CD4-positive, alpha-beta T cell treated with Interleukin-17A for 4 hours (primary cell): Measurements from ENCODE around the gene USP2.
"Not testable (repeated sequence)": the region's sequence is repeated elsewhere in the genome, so short reads cannot be mapped to it uniquely, and the experiment has no call there.

Experiments used
- DNase-seq: peaks from one replicate; pipeline ENCODE4 v3.0.0-alpha.2; 2020; ENCODE audit warnings: mixed read lengths

Gene USP2

GRCh38 chr11:119412072-119412471 is 30.6 kb upstream of the USP2 start:
- DNase-seq = no peak

GRCh38 chr11:119410501-119410900 is 29.0 kb upstream of the USP2 start:
- DNase-seq = no peak

DNA sequence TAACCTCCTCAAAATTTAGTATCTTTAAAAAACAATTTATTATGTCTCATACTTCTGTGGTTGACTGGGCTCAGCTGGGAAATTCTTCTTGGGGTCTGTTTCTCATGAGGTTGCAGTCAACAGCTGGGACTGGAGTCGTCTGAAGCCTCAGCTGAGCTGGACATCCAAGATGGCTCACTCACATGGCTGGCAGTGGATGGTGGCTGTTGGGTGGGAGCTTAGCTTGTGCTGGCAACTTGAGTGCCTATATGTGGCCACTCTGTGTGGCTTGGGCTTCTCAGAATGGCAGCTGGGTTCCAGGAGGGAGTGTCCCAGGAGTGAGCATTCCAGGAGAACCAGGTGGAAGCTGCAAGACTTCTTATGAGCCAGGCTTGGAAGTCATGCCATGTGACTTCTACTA is 28.2 kb upstream of the USP2 start:
- no peak for DNase-seq

GRCh38 chr11:119406005-119406404 is 24.5 kb upstream of the USP2 start:
- DNase-seq = no peak

DNA sequence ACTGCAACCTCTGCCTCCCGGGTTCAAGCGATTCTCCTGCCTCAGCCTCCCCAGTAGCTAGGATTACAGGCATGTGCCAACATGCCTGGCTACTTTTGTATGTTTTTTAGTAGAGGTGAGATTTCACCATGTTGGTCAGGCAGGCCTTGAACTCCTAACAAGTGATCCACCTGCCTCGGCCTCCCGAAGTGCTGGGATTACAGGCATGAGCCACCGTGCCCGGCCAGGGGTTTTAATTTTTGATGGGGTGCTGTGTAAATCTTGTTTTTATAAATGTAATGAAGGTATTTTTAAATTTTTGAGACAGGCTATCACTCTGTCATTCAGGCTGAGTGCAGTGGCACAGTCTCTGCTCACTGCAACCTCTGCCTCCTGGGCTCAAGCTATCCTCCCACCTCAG is 24.0 kb upstream of the USP2 start:
- not testable (repeated sequence) for DNase-seq

- DNase-seq = no peak
These were observed 23.4 kb upstream of the USP2 start for GRCh38 chr11:119404872-119405271.

GRCh38 chr11:119403021-119403420 is 21.5 kb upstream of the USP2 start:
- DNase-seq = no peak

DNA sequence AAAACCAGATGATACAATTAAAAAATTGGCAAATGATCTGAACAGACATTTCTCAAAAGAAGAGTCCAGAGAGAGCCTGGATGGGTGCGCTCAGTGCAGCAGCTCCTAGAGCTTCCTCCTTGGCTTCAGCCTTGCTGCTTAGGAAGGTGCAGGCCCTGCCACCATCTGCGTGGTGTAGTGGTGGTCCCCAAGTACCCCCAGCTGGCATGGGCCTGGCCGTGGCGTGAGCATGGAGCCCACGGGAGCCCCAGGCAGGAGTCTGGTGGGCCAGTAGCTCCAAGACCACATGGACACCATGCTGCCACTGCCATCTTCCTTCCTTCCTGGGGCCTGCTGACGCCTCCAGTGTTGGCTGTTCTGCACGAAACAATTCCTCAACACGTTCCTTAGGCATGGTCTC is 21.0 kb upstream of the USP2 start:
- DNase-seq = no peak

DNA sequence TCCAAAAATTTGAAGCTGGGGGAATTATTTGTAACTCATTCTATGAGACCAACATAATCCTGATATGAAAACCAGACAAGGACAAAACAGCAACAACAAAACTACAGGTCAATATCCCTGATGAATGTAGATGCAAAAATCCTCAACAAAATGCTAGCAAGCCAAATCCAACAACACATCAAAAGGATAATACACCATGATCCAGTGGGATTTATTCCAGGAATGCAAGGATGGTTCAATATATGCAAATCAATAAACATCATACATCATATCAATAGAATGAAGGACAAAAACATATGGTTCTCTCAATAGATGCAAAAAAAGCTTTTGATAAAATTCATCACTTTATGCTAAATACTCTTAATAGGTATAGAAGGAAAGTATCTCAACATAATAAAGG is 19.4 kb upstream of the USP2 start:
- DNase-seq = no peak

GRCh38 chr11:119397740-119398139 is 16.2 kb upstream of the USP2 start:
- no peak for DNase-seq

- DNase-seq = no peak
These were observed 15.3 kb upstream of the USP2 start for GRCh38 chr11:119396835-119397234.

DNA sequence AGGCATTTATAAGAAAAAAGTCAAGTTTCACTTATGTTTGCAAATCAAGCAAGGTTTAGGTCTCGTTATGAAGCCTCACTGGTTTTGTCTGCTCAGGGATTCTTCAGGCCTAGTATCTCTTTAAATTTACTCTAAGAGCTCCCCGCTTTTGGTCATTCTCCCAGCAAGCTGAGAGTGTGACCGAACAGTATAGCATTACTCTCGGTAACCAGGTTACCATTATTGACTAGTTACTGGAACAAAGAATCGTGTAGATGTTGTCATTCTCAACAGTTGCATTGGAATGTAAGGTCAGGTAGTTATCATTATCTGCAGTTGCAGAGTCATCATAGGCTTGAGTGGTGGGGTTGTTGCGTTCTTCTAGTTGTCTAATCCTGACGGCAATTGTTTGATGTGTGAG is 9.8 kb upstream of the USP2 start:
- no peak for DNase-seq

DNA sequence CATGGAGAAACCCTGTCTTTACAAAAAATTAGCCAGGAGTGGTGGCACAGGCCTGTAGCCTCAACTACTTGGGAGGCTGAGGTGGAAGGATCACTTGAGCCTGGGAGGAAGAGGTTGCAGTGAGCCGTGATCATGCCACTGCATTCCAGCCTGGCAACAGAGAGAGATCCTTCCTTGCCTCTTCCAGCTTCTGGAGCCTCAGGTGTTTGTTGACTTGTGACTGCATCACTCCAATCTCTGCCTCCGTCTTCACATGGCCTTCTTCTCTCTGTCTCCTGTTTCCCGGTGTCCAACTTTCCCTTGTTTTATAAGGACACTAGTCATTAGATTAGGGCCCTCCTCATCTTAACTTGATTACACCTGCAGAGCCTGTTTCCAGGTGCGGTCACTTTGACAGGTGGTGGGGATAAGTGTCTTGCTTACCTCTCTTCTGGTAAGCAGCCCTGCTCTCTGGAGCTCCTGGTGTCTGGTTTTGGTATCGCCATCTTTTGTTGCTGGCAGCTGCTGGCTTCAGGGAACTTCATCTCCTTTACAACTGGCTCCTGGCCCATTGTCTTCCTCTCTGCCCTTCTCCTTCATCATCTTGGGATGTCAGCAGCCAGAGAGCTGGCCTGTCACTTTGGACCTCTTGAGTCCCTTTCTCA is 8.2 kb upstream of the USP2 start:
- no peak for DNase-seq

DNA sequence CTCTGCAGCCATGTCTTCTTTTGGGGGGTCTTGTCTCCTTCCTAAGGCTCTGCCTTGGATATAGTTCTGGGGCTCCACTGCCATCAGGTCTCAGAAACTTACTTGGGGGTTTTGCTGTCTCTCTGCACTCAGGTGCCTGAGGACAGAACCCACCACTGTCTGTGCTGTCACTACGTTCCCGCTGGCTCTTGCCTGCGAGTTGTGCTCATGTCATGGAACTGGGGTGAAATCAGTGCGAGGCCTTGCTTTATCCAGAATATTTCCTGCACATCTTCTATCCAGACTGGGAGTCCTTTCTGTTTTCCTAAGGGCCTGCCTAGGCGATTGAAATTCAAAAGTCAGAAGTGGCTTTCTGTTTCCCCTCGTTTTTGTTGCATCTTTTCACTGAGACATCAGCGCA is 6.6 kb upstream of the USP2 start:
- no peak for DNase-seq

GRCh38 chr11:119384332-119384731 is 2.8 kb upstream of the USP2 start:
- DNase-seq = no peak

GRCh38 chr11:119382513-119382912 is 1.0 kb upstream of the USP2 start:
- not testable (repeated sequence) for DNase-seq

DNA sequence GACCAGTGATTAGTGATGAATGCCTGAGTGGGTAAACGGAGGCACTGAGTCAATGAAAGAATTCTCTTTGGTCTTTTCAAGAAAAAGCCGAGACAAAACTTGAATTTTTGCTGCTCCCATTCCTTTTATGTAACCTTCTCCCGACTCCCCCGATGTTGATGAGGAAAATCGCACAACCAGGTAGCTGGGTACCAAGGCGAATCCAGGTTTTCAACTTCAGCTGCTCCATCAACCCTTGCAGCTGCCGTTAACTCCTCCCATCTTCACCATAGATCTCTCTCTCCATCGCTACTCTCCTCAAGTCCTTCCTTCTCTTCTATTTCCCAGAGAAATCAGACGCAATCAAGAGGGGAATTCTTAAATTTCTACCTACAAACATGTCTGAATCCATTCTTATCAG is 611 bp upstream of the USP2 start:
- DNase-seq = no peak

GRCh38 chr11:119380827-119381180 is 686 bp downstream of the USP2 start:
- no peak for DNase-seq

DNA sequence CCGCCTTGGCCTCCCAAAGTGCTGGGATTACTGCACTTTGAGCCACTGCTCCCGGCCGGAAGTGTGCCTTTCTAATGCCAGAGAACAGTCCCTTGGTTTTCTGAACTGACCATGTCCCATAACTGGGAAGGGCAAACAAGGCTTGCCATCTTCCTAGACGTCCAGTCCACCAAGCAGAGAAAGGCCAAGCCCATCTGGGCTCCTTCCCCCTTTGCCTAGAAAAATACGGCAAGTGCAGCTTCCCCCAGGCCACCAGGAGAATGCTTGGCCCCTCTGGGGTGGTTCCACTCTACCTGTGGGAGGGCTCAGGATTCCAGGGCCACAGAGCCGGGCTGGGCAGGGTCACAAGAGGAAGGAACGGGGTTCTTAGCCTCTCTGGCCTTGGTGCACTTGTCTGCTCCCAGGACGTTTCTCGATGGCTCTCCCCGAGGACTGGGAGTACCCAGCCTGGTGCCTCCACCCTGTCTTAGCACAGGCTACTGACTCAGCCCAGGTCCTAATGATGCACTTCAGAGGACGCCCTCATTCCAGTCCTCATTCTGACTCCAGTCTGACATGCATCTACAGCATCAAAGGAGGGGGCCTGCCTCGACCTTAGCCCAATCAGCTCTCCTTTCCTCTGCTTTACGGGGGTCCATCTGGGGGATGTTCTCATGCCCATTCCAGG is 1.2 kb downstream of the USP2 start:
- DNase-seq = no peak

DNA sequence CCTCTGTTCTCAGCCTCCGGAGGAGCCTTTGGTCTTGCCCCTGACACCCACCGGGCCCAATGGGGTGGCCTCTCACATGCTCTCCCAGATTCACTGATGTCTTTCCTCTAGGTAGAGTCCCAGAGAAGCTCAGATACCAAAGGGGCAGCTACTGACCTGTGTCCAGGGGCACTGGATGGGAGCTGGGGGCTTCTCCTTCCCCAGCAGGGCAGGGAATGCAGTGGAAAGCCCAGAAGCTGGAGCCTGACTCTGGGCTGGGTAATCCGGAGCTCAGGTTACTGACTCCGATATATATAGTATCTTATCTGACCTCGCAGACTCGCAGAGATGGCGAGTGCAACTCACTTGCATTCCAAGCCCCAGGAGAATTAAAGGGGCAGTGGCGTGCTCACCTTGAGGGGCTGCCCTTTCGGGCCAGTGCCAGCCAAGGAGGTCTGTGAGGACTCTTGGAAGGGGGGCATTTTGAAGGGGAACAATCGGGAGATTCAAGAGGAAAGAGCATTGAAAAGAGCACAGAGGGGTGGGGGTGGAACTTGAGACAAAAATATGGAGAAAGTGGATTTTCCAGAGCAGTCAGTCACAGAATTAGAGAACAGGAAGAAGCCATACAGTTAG is 2.5 kb downstream of the USP2 start:
- DNase-seq = no peak

- DNase-seq = no peak
These were observed 3.4 kb downstream of the USP2 start for GRCh38 chr11:119377961-119378667.

DNA sequence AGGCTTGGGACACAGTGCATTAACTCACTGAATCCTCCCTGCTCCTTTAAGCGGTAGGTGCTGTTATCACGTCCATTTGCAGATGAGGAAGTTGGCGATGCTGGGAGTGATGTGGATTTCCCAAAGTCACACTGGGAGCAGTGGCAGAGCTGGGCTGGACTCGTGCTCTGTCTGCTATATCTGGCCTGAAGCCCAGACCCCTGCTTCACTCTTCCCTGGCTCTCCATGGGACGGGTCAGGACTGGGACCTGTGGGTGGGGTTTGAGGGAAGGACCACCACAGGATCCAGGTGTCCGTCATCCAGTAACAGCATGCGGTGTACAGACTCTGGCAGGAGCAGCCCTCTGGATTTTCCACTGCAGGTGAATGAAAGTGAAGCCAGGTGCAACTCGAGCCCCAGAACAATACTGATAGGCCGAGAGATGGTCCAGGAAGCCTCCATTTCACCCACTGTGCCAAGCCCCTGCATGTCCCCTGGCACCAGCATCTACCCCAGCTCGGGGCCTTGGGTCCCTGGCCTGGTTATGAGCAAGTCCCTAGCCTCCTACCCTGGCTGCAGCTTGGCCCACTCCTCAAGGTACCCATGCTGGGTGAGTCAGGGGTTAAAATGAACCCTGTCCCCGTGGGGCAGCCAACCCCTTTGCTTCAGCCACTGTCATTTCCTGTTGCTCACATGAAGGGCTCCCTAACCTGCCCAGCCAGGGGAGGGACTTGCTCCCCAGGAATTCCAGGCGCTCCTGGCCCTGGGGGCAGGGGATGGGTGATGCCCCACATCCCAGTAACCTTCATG is 4.2 kb downstream of the USP2 start:
- no peak for DNase-seq

DNA sequence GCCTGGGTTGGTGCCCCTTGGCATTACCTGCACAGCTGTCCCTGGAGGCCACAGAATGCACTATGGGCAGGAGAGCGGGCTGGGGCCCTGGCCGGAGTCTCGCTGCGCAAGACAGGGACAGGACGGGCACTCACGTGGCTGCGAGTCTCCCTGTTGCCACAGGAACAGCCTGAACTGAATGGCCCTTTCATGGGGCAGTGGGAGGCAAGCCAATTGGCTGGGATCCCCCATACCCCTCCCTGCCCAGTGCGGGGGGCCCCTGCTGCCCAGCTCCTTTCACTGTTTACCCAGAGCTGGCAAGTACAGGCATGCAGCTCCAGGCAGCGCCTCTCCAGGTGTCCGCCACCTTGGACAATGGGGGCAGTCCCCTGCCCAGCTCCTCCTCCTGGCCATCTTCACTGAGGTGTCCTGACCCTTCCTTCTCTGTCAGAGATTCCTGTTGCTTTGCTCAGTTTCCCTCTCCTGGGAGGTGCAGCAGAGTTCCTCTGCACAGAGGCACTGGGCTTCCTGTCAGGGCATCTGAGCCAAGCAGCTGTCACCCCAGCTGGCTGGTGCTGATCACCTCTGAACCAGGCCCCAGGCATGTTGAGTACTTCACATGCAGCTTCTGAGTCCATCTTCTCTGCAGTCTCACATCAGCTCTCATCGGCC is 5.2 kb downstream of the USP2 start:
- no peak for DNase-seq
